Activated CD4-positive, alpha-beta T cell treated with anti-CD3 and anti-CD28 coated beads for 36 hours (primary cell): ENCODE results near the gene RNF133. TPM values are rescaled to one million over a fixed set of nuclear protein-coding genes. Genes with fewer than 3 reads are reported as not detected.

ENCODE experiments used
- ATAC-seq: fragments of 200-7000 bp; cut with Tn5 transposase; one replicate; pipeline ENCODE4 v1.10.0; 2021; ENCODE audit warnings: mild to moderate bottlenecking, moderate library complexity
- CTCF ChIA-PET: fragments of 350-600 bp; sonication (Branson Sonifier 250); formaldehyde crosslinking; loops from one replicate; lab custom pipeline; 2021; ENCODE audit warnings: antibody characterized with exemption; lab: Charles Lee
- POLR2A ChIA-PET: fragments of 350-600 bp; sonication (Branson Sonifier 250); formaldehyde crosslinking; loops from one replicate; lab custom pipeline; 2021; ENCODE audit warnings: antibody characterized with exemption, inconsistent platforms; lab: Charles Lee
- DNase-seq: peaks from one replicate; pipeline ENCODE4 v3.0.0-alpha.2; 2020
- H3K27ac Mint-ChIP-seq: one replicate; pipeline ENCODE4 v1.8.0; 2021; ENCODE audit warnings: mixed read lengths
- H3K27me3 Mint-ChIP-seq: one replicate; pipeline ENCODE4 v1.8.0; 2021; ENCODE audit warnings: mixed read lengths
- H3K36me3 Mint-ChIP-seq: one replicate; pipeline ENCODE4 v1.8.0; 2021; ENCODE audit warnings: low read depth, mixed read lengths
- H3K4me1 Mint-ChIP-seq: one replicate; pipeline ENCODE4 v1.8.0; 2021; ENCODE audit warnings: mixed read lengths
- H3K4me3 Mint-ChIP-seq: one replicate; pipeline ENCODE4 v1.8.0; 2021; ENCODE audit warnings: mild to moderate bottlenecking, moderate library complexity, mixed read lengths
- H3K9me3 Mint-ChIP-seq: one replicate; pipeline ENCODE4 v1.8.0; 2021; ENCODE audit warnings: low read depth, mixed read lengths
- intact Hi-C, 2 experiments: fragments of 100-400 bp; cut with DNase I in 1 of 2; cut with micrococcal nuclease in 1 of 2; formaldehyde crosslinking; loops; one replicate each; pipeline versions ENCODE4 v1.14.2 to v1.15.1; 2022 to 2024; cut with DNase I, micrococcal nuclease
- total RNA-seq, 2 experiments: library from RNA; stranded (reverse); gene quantifications; one replicate each; pipeline ENCODE4 v1.2.3, GENCODE V29; 2021

The RNF133 gene
- total RNA-seq, 2 experiments from 2014 or later: not detected

DNA sequence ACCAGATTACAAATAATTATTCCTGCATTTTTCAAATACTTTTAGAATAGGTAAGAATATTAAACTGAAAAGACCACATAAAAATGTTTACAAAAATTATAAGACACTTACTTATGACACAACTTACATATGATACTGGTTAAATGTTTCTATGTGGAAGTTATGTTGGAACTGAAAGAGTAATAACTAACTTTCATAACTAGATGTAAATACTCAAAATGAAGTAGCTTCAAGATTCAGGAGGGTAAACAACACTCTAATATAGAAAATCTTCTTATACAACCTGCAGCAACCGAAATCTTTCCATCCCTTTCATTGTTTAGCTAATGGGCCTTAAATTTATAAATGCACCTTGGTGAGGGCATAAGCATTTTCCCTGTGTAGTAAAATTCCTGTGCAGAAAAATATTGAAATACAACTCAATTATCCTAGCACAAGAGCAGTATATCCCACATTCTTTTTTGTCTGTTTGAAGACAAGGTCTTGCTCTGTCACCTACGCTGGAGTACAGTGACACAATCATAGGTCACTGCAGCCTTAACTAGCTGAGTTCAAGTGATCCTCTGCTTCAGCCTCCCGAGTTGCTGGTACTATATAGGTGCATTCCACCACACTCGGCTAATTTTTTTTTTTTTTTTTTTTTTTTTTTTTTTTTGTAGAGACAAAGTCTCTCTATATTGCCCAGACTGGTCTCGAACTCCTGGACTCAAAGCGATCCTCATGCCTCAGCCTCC is 18.6 kb upstream of the RNF133 start:
- no peaks in the 10 kb centered on the region for H3K36me3 Mint-ChIP-seq
- no peak overlapping the region for H3K27ac Mint-ChIP-seq
- H3K4me1 Mint-ChIP-seq: no peaks in the 10 kb centered on the region
- H3K27me3 Mint-ChIP-seq: no peaks in the 10 kb centered on the region
- CTCF ChIA-PET: no interaction called here
- ATAC-seq (no peak), DNase-seq (no peak)
- POLR2A ChIA-PET: no interaction called here
- no peaks in the 10 kb centered on the region for H3K9me3 Mint-ChIP-seq
- intact Hi-C loops: no loop called here
- H3K4me3 Mint-ChIP-seq: no peak overlapping the region

DNA sequence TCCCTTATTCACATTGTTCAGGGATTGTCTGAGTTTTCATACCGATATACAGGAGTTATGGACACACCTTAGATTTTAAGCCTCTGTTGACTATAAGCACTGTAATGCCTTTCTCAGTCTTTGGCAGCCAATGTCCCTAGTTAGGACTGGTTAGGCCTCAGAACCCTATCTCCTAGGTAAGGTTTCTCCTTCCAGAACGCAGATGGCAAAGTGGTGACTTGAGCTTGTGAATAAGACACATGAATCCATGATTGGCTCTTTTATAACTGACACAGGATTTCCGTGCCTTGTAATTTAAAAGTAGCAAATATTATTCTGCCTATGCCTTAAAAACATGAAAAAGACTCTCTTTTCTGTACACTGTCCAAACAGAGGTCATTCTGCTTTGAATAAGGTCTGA is 16.3 kb upstream of the RNF133 start:
- H3K9me3 Mint-ChIP-seq: peaks cover 2% of the 10 kb centered on the region
- H3K36me3 Mint-ChIP-seq: no peaks in the 10 kb centered on the region
- intact Hi-C loops: no loop called here
- no peak overlapping the region for H3K4me3 Mint-ChIP-seq
- no peak for DNase-seq
- no peak for ATAC-seq
- ChIA-PET POLR2A (no interaction called here), CTCF (interaction anchor here (0.6 kb wide), 1 partner anchor 440 kb away, joined by 3 read pairs; no protein-coding TSS in a partner anchor)
- no peaks in the 10 kb centered on the region for H3K4me1 Mint-ChIP-seq
- H3K27ac Mint-ChIP-seq: no peak overlapping the region
- H3K27me3 Mint-ChIP-seq: no peaks in the 10 kb centered on the region

DNA sequence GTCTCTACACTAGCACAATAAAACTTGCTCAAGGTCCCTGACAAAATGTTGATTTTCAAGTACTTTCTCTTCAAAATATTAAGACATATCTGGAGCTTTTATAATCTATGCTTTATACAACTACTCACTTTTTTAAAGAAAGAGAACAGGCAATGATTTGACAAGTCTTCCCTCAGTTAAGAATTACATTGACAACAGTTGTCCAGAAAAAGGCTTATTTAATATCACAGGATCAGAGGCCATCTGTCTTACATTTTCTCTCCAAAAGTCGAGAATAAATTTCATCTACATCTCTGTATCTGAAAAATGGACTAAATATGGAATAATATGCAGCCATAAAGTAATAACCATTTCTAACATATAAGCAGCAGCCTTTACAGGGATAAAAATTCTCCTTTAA is 12.0 kb upstream of the RNF133 start:
- no peak overlapping the region for H3K27ac Mint-ChIP-seq
- H3K27me3 Mint-ChIP-seq: no peaks in the 10 kb centered on the region
- POLR2A ChIA-PET: no interaction called here
- no peaks in the 10 kb centered on the region for H3K36me3 Mint-ChIP-seq
- no peak for ATAC-seq
- CTCF ChIA-PET: no interaction called here
- intact Hi-C loops: no loop called here
- no peak for DNase-seq
- peaks cover 2% of the 10 kb centered on the region for H3K9me3 Mint-ChIP-seq
- no peaks in the 10 kb centered on the region for H3K4me1 Mint-ChIP-seq
- no peak overlapping the region for H3K4me3 Mint-ChIP-seq

DNA sequence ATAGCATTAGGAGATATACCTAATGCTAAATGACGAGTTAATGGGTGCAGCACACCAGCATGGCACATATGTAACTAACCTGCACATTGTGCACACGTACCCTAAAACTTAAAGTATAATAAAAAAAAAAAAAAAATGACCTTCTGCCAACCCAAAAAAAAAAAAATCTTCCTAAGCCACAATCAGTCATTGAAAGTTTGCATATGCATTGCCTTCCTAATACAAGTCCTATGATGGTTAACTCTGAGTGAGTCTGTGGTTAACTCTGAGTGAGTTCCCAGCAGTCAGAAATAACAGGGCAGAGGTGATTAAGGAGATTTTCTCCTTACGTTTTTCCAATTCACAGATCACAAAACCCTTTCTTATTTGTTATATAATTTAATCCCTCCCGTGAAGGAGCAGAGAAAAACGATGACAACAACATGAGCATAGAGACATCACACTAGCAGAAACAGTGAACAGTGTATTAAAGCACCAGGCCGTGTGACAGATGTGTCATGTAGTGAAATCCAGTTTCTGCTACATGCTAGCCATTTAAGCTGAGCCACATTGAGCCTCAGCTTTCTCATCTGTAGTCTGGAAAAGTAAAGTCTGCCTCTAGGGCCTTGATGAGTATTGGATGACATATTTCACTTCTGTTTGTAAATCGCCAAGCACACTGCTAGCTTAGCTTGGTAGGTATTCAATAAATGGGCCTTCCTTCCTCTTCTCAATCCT is 11.2 kb upstream of the RNF133 start:
- peaks cover 2% of the 10 kb centered on the region for H3K9me3 Mint-ChIP-seq
- H3K36me3 Mint-ChIP-seq: no peaks in the 10 kb centered on the region
- CTCF ChIA-PET: no interaction called here
- no peak for DNase-seq
- H3K4me1 Mint-ChIP-seq: no peaks in the 10 kb centered on the region
- POLR2A ChIA-PET: no interaction called here
- no peak for ATAC-seq
- H3K4me3 Mint-ChIP-seq: no peak overlapping the region
- H3K27ac Mint-ChIP-seq: no peak overlapping the region
- H3K27me3 Mint-ChIP-seq: no peaks in the 10 kb centered on the region
- intact Hi-C loops: no loop called here

DNA sequence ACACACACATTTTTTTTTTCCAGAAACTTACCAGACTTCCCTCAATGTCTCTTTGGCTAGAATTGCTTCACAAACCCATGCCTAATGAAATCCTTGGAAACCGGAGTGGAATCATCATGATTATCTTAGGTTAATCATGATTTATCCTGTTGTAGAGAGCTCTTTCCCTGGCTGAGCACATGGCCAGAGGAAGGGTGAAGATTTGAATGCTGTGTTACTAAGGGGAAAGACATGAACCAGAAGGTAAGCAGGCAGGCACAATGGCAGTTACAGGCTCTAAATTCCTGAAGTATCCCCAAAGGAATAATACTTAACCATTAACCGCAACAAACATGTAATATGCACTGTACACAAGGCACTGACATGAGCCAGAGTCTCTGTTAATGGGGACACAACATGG is 7.9 kb upstream of the RNF133 start:
- intact Hi-C loops: no loop called here

DNA sequence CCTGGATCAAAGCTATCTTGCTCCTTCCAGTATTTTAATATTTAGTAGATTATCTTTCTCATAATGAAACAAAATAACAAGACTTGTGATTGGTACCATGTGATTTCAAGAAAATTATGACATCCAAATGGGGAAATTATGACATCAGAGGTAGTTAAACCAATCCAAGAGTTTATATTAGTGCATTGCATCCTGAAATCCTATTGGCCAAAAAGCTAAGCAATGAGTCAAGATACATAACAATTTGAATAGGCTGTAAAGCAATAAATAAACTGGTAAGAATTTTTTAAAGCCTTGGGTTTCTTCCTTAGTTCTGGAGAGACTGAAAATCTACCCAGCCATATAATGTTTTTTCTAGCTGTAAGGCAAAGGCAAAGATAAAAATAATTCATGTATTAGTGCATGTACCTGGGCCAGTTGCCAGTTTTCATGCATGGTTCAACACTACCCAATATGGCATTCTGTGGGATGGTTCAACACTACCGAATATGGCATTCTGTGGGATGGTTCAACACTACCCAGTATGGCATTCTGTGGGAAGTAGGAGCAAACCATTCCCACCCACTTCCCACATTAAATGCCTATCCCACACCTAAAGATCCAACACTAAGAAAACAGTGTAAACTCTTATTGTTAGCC is 4.1 kb upstream of the RNF133 start, which contains the start of gene RNF148:
RNF148 (minus strand) TSS at position 51 of the 639 bp plus-strand sequence. CDS start 172 bp downstream, outside the sequence.
- H3K27ac Mint-ChIP-seq: no peak within 1 kb of the TSS
- H3K4me1 Mint-ChIP-seq: no peaks in the 10 kb centered on the region
- ChIA-PET CTCF (interaction anchor here (0.6 kb wide), 1 partner anchor 44 kb away, joined by 3 read pairs; no protein-coding TSS in a partner anchor), POLR2A (no interaction called here)
- intact Hi-C loops: no loop called here
- no peak for DNase-seq
- H3K27me3 Mint-ChIP-seq: no peaks in the 10 kb centered on the region
- H3K36me3 Mint-ChIP-seq: no peaks in the 10 kb centered on the region
- H3K4me3 Mint-ChIP-seq: no peak within 1 kb of the TSS
- no peak for ATAC-seq
- H3K9me3 Mint-ChIP-seq: peaks cover 7% of the 10 kb centered on the region

More for the DNA sequence above, 7.9 kb upstream of the RNF133 start:
- Mint-ChIP-seq H3K27ac (no peak overlapping the region), H3K27me3 (no peaks in the 10 kb centered on the region), H3K4me3 (no peak overlapping the region), H3K9me3 (peaks cover 9% of the 10 kb centered on the region), H3K4me1 (no peaks in the 10 kb centered on the region), H3K36me3 (no peaks in the 10 kb centered on the region)
- ATAC-seq (no peak), DNase-seq (no peak)
- POLR2A ChIA-PET: no interaction called here
- CTCF ChIA-PET: no interaction called here

DNA sequence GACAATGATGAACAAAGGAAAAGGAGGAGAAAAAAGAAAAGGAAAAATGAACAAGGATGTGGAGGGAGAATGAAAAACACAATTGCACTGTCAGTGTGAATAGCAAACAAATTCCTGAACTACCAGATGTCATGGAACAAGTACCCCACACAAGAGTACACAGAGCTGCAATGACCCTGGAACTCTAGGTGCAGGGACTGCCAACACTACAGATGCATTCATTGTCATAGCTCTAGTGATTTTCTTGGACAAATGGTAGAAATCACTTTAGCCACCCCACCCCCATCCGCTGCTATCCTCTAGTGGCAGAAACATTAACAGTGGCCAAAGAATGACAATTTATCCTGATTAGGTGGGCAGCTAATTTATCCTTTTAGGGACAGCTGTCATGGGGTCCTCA is 3.1 kb downstream of the RNF133 start:
- H3K27me3 Mint-ChIP-seq: no peaks in the 10 kb centered on the region
- intact Hi-C loops: no loop called here
- ATAC-seq (no peak), DNase-seq (no peak)
- H3K9me3 Mint-ChIP-seq: peaks cover 5% of the 10 kb centered on the region
- H3K36me3 Mint-ChIP-seq: no peaks in the 10 kb centered on the region
- H3K4me1 Mint-ChIP-seq: no peaks in the 10 kb centered on the region
- H3K27ac Mint-ChIP-seq: no peak overlapping the region
- no peak overlapping the region for H3K4me3 Mint-ChIP-seq
- ChIA-PET POLR2A (no interaction called here), CTCF (no interaction called here)

DNA sequence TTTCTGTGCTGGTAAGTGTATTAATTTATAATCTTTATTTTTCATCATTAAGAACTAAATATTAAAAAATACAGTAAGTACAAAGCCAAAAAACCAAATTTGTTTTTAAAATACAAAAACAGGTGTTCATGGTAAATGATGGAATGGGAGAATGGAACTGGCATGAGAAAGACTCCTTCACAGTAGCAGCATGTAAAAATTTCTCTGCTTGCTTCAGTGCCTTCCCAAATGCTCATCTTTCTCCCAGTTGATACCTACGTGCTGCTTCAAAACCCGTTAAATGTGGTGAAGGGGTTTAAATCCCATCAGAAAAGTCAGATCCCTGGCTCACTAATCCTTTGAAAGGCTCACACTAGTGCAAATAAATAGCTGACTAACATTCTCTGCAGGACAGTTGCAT is 4.2 kb downstream of the RNF133 start:
- Mint-ChIP-seq H3K4me1 (no peaks in the 10 kb centered on the region), H3K36me3 (no peaks in the 10 kb centered on the region), H3K27ac (no peak overlapping the region), H3K9me3 (peaks cover 5% of the 10 kb centered on the region), H3K27me3 (no peaks in the 10 kb centered on the region), H3K4me3 (no peak overlapping the region)
- ChIA-PET POLR2A (no interaction called here), CTCF (no interaction called here)
- DNase-seq: no peak
- intact Hi-C loops: no loop called here
- ATAC-seq: no peak

DNA sequence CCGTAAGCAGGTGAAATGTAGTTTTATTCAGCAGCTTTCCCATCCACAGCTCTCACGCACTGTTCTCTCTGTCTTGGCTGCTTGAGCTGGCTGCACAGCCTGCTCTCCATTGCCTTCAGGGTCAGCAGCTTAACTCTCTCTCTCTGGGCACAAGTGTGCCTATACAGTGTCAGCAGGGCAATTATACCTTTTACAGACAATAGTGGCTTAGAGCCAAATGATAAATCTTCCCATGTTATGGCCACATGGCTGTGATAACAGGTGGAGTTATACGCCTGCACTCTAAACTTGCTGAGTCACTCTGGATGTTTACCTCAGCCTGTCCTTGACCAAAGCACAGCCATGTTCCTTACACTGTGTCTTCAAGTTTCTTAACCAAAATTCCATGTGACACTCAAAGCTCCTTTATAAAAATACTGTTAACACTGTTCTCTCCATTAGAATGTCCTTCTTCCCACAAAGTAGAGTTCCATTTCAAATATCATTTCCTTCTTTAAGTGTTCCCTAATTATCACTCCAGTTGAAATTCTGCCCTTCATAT is 6.1 kb downstream of the RNF133 start:
- ATAC-seq: no peak
- no peaks in the 10 kb centered on the region for H3K4me1 Mint-ChIP-seq
- ChIA-PET CTCF (no interaction called here), POLR2A (no interaction called here)
- no peak overlapping the region for H3K27ac Mint-ChIP-seq
- H3K9me3 Mint-ChIP-seq: peaks cover 7% of the 10 kb centered on the region
- H3K4me3 Mint-ChIP-seq: no peak overlapping the region
- DNase-seq: no peak
- intact Hi-C loops: no loop called here
- H3K27me3 Mint-ChIP-seq: no peaks in the 10 kb centered on the region
- no peaks in the 10 kb centered on the region for H3K36me3 Mint-ChIP-seq

DNA sequence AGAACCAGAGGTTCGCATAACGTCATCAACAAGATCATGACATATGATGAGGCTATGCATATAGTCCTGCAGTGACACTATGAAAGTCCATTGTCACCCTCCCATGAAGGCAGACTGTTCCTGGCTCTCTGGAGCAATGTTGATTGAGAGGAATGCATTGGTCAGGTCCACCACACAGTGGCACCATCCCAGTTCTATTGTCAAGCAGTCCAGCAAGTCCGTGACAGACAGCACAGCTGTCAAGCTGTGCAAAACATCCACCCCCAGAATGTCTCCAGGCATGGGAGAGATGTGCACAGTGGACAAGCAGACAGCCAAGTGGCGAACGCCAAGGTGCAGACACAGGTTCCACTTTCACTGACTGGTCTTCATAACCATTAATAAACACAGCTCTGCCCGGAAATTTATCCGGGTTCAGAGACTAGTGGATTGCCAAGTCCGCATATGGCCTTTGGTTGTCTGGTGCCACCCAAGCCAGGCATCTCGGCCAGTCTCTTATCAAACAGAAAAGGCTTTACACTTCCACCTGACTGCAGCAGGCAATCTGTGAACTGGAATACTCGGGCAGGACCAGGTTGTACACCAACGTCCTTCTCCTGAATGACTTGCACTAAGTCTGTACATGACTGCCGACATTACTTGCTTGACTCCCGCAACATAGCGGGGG is 7.2 kb downstream of the RNF133 start:
- POLR2A ChIA-PET: no interaction called here
- Mint-ChIP-seq H3K27me3 (no peaks in the 10 kb centered on the region), H3K4me1 (no peaks in the 10 kb centered on the region), H3K36me3 (no peaks in the 10 kb centered on the region), H3K9me3 (peaks cover 7% of the 10 kb centered on the region), H3K27ac (no peak overlapping the region), H3K4me3 (no peak overlapping the region)
- no peak for ATAC-seq
- CTCF ChIA-PET: no interaction called here
- intact Hi-C loops: no loop called here
- no peak for DNase-seq

DNA sequence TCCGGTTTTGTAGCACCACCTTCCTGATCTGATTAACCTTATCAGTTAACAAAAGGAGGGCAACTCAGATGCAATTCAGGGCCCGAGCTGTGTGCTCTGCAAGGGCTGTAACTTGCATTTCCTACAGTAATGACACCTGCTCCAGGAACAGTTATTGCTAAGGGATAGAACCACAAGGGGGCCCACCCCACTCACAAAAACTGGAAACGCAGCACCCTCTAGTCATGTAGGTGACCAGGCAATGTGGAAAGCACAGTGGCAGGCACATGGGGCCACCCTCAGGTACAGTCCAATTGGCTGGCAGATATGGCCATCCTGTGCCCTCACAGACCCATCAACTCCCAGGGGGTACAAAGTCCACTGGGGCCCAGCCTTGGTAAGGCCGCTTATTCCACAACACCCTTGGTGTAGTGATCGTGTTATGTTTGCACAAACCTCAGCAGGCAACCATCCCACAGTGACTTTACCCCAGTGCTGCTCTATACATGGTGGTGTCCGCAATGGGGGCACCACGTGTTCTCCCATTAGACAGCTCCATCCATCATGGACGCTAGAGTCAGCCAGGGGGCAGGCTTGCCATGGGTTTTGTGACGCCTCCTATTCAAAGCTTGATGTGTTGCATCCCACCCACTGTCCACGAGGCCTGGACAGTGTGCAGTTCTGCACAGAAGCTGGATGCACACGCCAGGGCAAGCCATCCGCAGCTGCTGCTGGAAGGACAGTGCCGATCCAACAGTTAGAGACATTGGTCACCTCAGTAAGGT is 9.4 kb downstream of the RNF133 start:
- ChIA-PET POLR2A (no interaction called here), CTCF (interaction anchor here (1.0 kb wide), 1 partner anchor 12 kb away, joined by 4 read pairs; no protein-coding TSS in a partner anchor)
- Mint-ChIP-seq H3K4me3 (no peak overlapping the region), H3K4me1 (no peaks in the 10 kb centered on the region), H3K9me3 (peaks cover 7% of the 10 kb centered on the region), H3K27ac (no peak overlapping the region), H3K36me3 (no peaks in the 10 kb centered on the region), H3K27me3 (no peaks in the 10 kb centered on the region)
- intact Hi-C loops: no loop called here
- no peak for ATAC-seq
- no peak for DNase-seq
